GM12878 (cell line): ENCODE measurements around the gene CBFA2T3. TPM values are rescaled to one million over a fixed set of nuclear protein-coding genes. Genes with fewer than 3 reads are reported as not detected.

Source experiments
- ATAC-seq: fragments of 200-7000 bp; cut with Tn5 transposase; 3 replicates; pipeline ENCODE4 v1.9.1; 2020; ENCODE audit warnings: mild to moderate bottlenecking, moderate library complexity
- BruUV-seq: library from RNA; stranded (reverse); fragments of 400-500 nt; replicated peaks from 2 replicates; lab custom pipeline; 2021; lab: Mats Ljungman, UMichigan
- CTCF ChIA-PET: fragments of 300-600 bp; sonication (Branson Sonifier 250); formaldehyde crosslinking; extraction: SDS; loops from one replicate; lab custom pipeline; 2021; ENCODE audit warnings: inconsistent platforms; lab: Yijun Ruan, JAX
- POLR2A ChIA-PET: fragments of 350-600 bp; formaldehyde crosslinking; extraction: SDS; loops from one replicate; lab custom pipeline; 2021; ENCODE audit warnings: inconsistent platforms; lab: Charles Lee
- RAD21 ChIA-PET: fragments of 300-600 bp; sonication (Branson Sonifier 250); formaldehyde crosslinking; loops from one replicate; lab custom pipeline; 2023; ENCODE audit warnings: antibody characterized with exemption; ENCODE audit not compliant: unreplicated experiment; lab: Charles Lee
- SMC1A ChIA-PET: fragments of 300-600 bp; sonication (Branson Sonifier 250); formaldehyde crosslinking; loops from one replicate; lab custom pipeline; 2023; ENCODE audit not compliant: unreplicated experiment, uncharacterized antibody; lab: Charles Lee
- DNase-seq: peaks from one replicate; pipeline ENCODE4 v3.0.0-alpha.2; 2011; ENCODE audit warnings: low read depth, low spot score
- FAIRE-seq: peaks from 3 replicates; lab custom pipeline; 2011; peaks lifted over from hg19 to GRCh38; lab: Jason Lieb, UNC
- H2AFZ ChIP-seq: 2 replicates; pipeline ENCODE4 v1.6.0; 2011; ENCODE audit warnings: low read depth, low read length, control low read depth; ENCODE audit not compliant: control insufficient read depth
- H3K27ac ChIP-seq: 2 replicates; pipeline ENCODE4 v1.5.1; 2011; ENCODE audit warnings: control low read depth; ENCODE audit not compliant: control insufficient read depth, insufficient read depth
- H3K27me3 ChIP-seq, 2 experiments: replicated peaks in 1 of 2; 2 replicates each; pipeline versions ENCODE4 v1.6.0 to v1.6.1; 2011; ENCODE audit warnings: low read length in 1 of 2; ENCODE audit not compliant: control insufficient read depth in 2 of 2, insufficient read depth in 2 of 2
- H3K36me3 ChIP-seq, 2 experiments: 2 replicates each; pipeline ENCODE4 v1.5.1; 2011; ENCODE audit warnings: low read length in 1 of 2; ENCODE audit not compliant: control insufficient read depth in 2 of 2, insufficient read depth in 2 of 2
- H3K4me1 ChIP-seq: 2 replicates; pipeline ENCODE4 v1.6.1; 2011; ENCODE audit warnings: mild to moderate bottlenecking, low read length, moderate library complexity, mixed read lengths; ENCODE audit not compliant: control insufficient read depth, insufficient read depth
- H3K4me2 ChIP-seq: 2 replicates; pipeline ENCODE4 v1.6.0; 2011; ENCODE audit warnings: control low read depth; ENCODE audit not compliant: control insufficient read depth, insufficient read depth
- H3K4me3 ChIP-seq: fragments of 200-600 bp; sonication (generic); 2 replicates; pipeline ENCODE4 v1.5.1; 2016
- H3K79me2 ChIP-seq: 2 replicates; pipeline ENCODE4 v1.6.0; 2011; ENCODE audit warnings: low read length; ENCODE audit not compliant: control insufficient read depth, insufficient read depth
- H3K9ac ChIP-seq: 2 replicates; pipeline ENCODE4 v1.8.0; 2011; ENCODE audit warnings: low read length, control low read depth, mixed read lengths; ENCODE audit not compliant: control insufficient read depth, insufficient read depth
- H3K9me3 ChIP-seq: replicated peaks from 3 replicates; pipeline ENCODE4 v1.5.1; 2011; ENCODE audit warnings: mild to moderate bottlenecking, low read length; ENCODE audit not compliant: control insufficient read depth, insufficient read depth
- H4K20me1 ChIP-seq: 2 replicates; pipeline ENCODE4 v1.6.0; 2011; ENCODE audit not compliant: control insufficient read depth, insufficient read depth
- MTA2 ChIP-seq: fragments of 450-650 bp; IDR thresholded peaks from 2 replicates; pipeline ENCODE4 v1.6.1; 2016; ENCODE audit warnings: low read depth, mild to moderate bottlenecking, moderate library complexity
- POU2F2 ChIP-seq: IDR thresholded peaks from 3 replicates; pipeline ENCODE4 v1.6.1; 2011; ENCODE audit warnings: low read depth, mild to moderate bottlenecking, low read length, borderline replicate concordance
- RELA ChIP-seq: fragments of 450-650 bp; IDR thresholded peaks from 2 replicates; pipeline ENCODE4 v1.8.0; 2014; ENCODE audit warnings: borderline replicate concordance; ENCODE audit not compliant: partially characterized antibody
- WGBS: methylation state at CpG from one replicate; pipeline ENCODE4 v1.1.6; 2016; ENCODE audit warnings: low lambda C conversion rate; ENCODE audit not compliant: insufficient replicate concordance, insufficient coverage; ENCODE audit errors: missing lambda C conversion rate; 5-methylcytosine and 5-hydroxymethylcytosine counted together
- in situ Hi-C: fragments of 300-500 bp; cut with MboI; formaldehyde crosslinking; loops from 9 replicates; pipeline ENCODE4 v1.14.3; 2018; ENCODE audit warnings: mixed read lengths
- intact Hi-C: fragments of 100-400 bp; cut with micrococcal nuclease; formaldehyde crosslinking; loops from one replicate; pipeline ENCODE4 v1.14.2; 2022; ENCODE audit not compliant: unreplicated experiment
- polyA plus RNA-seq, 11 experiments: library from polyadenylated mRNA; depleted of rRNA in 4 of 11; unstranded in 6 of 11; stranded (reverse) in 5 of 11; fragments of >200 nt; fragmentation: Nextera tagmentation in 4 of 11; fragmentation: Illumina TruSeq in 1 of 11; extraction: Ambion mirVana in 4 of 11; extraction: Trizol in 1 of 11; gene quantifications; 1 replicate in 1 of 11; 2 replicates in 10 of 11; pipeline versions ENCODE4 v1.2.1 to v1.2.3, GENCODE V29; 2011 to 2016; ENCODE audit warnings: inconsistent platforms in 2 of 11, missing spikeins in 2 of 11, low read depth in 1 of 11
- total RNA-seq, 4 experiments: library from RNA; depleted of rRNA in 3 of 4; stranded (reverse); fragments of >200 nt in 3 of 4; fragmentation: Illumina TruSeq in 1 of 4; extraction: Trizol in 1 of 4; gene quantifications; 2 replicates each; pipeline versions ENCODE4 v1.2.1 to v1.2.3, GENCODE V29; 2013 to 2021
- TF ChIP-seq, protein P1 (sequence below): fragments of 450-650 bp; IDR thresholded peaks from 2 replicates; pipeline ENCODE4 v1.6.1; 2017; ENCODE audit warnings: borderline replicate concordance
- TF ChIP-seq, protein P2 (sequence below): IDR thresholded peaks from 2 replicates; pipeline ENCODE4 v1.6.1; 2012; ENCODE audit warnings: improper control_type of control experiment, low read depth, low read length; ENCODE audit not compliant: insufficient replicate concordance
- TF ChIP-seq, protein P3 (sequence below): fragments of 450-650 bp; formaldehyde crosslinking; IDR thresholded peaks from 2 replicates; pipeline ENCODE4 v1.4.0; 2022; ENCODE audit warnings: mild to moderate bottlenecking, moderate library complexity

Gene CBFA2T3
- total and polyA plus RNA-seq, 10 of the 15 experiments (the other 5 are each of a cell fraction or from before 2014, with no cell fraction given) = 0.69 to 42.6 (median 4.5) TPM

DNA sequence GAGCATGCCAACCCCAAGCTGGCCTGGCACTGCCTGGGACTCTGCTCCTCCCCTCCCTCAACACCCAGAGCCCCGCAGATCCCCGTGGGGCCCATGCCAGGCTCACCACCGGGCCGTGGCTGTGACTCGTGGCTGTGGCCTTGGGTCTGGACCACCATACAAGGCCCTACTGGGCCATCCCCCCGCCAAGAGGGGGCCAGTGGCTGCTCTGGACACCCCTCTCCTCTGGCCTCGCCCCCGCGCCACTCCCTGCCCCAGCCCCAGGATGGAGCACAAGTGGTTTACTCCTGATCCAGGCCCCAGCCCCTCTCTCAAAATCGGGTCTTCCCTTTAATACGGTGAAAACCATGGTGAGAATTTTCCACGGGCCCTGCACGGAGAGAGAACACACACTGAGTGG, 113.6 kb downstream of the CBFA2T3 start:
- Histone ChIP-seq H3K36me3 (peaks cover 4 to 5% of the 10 kb centered on the region in 2 experiments; a peak in 3 of 4 replicates), H3K79me2 (no peaks in the 10 kb centered on the region), H3K4me2 (no peak overlapping the region), H3K4me3 (no peak overlapping the region), H4K20me1 (no peaks in the 10 kb centered on the region), H3K4me1 (peaks cover under 1% of the 10 kb centered on the region; the same call in 1 of the 2 replicates)
- POLR2A ChIA-PET = no interaction called here
- no peak for ATAC-seq
- RAD21 ChIA-PET = no interaction called here
- no TSS peak for BruUV-seq
- TF ChIP-seq RELA = no peak
- TF ChIP-seq, protein P1, sequence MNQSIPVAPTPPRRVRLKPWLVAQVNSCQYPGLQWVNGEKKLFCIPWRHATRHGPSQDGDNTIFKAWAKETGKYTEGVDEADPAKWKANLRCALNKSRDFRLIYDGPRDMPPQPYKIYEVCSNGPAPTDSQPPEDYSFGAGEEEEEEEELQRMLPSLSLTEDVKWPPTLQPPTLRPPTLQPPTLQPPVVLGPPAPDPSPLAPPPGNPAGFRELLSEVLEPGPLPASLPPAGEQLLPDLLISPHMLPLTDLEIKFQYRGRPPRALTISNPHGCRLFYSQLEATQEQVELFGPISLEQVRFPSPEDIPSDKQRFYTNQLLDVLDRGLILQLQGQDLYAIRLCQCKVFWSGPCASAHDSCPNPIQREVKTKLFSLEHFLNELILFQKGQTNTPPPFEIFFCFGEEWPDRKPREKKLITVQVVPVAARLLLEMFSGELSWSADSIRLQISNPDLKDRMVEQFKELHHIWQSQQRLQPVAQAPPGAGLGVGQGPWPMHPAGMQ = no peak
- TF ChIP-seq, all 136 proteins: peak for 0
- Histone ChIP-seq H2AFZ (no peak overlapping the region), H3K27ac (no peak overlapping the region), H3K27me3 (no peaks in the 10 kb centered on the region), H3K9ac (no peak overlapping the region), H3K9me3 (no peaks in the 10 kb centered on the region)
- FAIRE-seq (no peak), DNase-seq (no peak)
- intact Hi-C loops = no loop called here
- ChIA-PET CTCF (no interaction called here), SMC1A (no interaction called here)
- in situ Hi-C loops = no loop called here
- WGBS = 50% methylated on average over 10 of the region's 13 CpGs

DNA sequence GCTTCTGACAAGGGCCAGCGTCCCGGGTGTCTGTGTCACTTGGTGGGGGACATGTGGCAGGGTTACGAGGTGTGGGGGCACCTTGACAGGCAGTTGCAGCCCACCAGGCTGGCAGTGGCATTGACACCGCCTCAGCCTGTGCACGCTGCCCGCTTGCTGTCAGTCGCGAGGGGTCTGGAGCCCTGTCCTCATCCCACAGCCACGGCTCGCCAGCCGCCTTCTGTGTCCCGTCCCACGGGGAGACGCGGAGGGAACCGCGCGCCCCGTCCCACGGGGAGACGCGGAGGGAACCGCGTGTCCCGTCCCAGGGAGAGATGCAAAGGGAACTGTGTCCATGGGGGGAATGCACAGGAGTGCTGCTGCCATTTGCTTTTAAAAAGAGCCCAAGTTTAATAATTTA, 114.0 kb downstream of the CBFA2T3 start:
- 95% methylated on average over 25 of the region's 25 CpGs for WGBS
- Histone ChIP-seq H3K9me3 (no peaks in the 10 kb centered on the region), H3K4me2 (no peak overlapping the region), H3K9ac (no peak overlapping the region), H3K79me2 (peaks cover 2% of the 10 kb centered on the region), H3K27ac (no peak overlapping the region), H4K20me1 (no peaks in the 10 kb centered on the region), H2AFZ (no peak overlapping the region), H3K4me1 (peaks cover 5% of the 10 kb centered on the region), H3K27me3 (no peaks in the 10 kb centered on the region), H3K4me3 (no peak overlapping the region), H3K36me3 (peaks cover 4 to 5% of the 10 kb centered on the region in 2 experiments; a peak in 3 of 4 replicates)
- RAD21 ChIA-PET = no interaction called here
- no TSS peak for BruUV-seq
- no peak for DNase-seq
- FAIRE-seq = no peak
- POLR2A ChIA-PET = no interaction called here
- intact Hi-C loops (no loop called here), in situ Hi-C loops (no loop called here)
- ATAC-seq = no peak
- SMC1A ChIA-PET = no interaction called here
- CTCF ChIA-PET = no interaction called here
- TF ChIP-seq MTA2 (no peak), POU2F2 (no peak)
- TF ChIP-seq, protein P2, sequence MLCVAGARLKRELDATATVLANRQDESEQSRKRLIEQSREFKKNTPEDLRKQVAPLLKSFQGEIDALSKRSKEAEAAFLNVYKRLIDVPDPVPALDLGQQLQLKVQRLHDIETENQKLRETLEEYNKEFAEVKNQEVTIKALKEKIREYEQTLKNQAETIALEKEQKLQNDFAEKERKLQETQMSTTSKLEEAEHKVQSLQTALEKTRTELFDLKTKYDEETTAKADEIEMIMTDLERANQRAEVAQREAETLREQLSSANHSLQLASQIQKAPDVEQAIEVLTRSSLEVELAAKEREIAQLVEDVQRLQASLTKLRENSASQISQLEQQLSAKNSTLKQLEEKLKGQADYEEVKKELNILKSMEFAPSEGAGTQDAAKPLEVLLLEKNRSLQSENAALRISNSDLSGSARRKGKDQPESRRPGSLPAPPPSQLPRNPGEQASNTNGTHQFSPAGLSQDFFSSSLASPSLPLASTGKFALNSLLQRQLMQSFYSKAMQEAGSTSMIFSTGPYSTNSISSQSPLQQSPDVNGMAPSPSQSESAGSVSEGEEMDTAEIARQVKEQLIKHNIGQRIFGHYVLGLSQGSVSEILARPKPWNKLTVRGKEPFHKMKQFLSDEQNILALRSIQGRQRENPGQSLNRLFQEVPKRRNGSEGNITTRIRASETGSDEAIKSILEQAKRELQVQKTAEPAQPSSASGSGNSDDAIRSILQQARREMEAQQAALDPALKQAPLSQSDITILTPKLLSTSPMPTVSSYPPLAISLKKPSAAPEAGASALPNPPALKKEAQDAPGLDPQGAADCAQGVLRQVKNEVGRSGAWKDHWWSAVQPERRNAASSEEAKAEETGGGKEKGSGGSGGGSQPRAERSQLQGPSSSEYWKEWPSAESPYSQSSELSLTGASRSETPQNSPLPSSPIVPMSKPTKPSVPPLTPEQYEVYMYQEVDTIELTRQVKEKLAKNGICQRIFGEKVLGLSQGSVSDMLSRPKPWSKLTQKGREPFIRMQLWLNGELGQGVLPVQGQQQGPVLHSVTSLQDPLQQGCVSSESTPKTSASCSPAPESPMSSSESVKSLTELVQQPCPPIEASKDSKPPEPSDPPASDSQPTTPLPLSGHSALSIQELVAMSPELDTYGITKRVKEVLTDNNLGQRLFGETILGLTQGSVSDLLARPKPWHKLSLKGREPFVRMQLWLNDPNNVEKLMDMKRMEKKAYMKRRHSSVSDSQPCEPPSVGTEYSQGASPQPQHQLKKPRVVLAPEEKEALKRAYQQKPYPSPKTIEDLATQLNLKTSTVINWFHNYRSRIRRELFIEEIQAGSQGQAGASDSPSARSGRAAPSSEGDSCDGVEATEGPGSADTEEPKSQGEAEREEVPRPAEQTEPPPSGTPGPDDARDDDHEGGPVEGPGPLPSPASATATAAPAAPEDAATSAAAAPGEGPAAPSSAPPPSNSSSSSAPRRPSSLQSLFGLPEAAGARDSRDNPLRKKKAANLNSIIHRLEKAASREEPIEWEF = no peak
- TF ChIP-seq, protein P3, sequence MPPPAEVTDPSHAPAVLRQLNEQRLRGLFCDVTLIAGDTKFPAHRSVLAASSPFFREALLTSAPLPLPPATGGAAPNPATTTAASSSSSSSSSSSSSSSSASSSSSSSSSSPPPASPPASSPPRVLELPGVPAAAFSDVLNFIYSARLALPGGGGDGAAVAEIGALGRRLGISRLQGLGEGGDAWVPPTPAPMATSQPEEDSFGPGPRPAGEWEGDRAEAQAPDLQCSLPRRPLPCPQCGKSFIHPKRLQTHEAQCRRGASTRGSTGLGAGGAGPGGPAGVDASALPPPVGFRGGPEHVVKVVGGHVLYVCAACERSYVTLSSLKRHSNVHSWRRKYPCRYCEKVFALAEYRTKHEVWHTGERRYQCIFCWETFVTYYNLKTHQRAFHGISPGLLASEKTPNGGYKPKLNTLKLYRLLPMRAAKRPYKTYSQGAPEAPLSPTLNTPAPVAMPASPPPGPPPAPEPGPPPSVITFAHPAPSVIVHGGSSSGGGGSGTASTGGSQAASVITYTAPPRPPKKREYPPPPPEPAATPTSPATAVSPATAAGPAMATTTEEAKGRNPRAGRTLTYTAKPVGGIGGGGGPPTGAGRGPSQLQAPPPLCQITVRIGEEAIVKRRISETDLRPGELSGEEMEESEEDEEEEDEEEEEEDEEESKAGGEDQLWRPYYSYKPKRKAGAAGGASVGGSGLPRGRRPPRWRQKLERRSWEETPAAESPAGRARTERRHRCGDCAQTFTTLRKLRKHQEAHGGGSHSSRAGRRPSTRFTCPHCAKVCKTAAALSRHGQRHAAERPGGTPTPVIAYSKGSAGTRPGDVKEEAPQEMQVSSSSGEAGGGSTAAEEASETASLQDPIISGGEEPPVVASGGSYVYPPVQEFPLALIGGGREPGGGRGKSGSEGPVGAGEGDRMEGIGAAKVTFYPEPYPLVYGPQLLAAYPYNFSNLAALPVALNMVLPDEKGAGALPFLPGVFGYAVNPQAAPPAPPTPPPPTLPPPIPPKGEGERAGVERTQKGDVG (CRISPR knock-in tag) = no peak
